Measurements from ENCODE around the gene GIGYF1. TPM values are rescaled to one million over a fixed set of nuclear protein-coding genes. Genes with fewer than 3 reads are reported as not detected.

GIGYF1 gene
- total RNA-seq, 1 donor: 29.3 TPM

DNA sequence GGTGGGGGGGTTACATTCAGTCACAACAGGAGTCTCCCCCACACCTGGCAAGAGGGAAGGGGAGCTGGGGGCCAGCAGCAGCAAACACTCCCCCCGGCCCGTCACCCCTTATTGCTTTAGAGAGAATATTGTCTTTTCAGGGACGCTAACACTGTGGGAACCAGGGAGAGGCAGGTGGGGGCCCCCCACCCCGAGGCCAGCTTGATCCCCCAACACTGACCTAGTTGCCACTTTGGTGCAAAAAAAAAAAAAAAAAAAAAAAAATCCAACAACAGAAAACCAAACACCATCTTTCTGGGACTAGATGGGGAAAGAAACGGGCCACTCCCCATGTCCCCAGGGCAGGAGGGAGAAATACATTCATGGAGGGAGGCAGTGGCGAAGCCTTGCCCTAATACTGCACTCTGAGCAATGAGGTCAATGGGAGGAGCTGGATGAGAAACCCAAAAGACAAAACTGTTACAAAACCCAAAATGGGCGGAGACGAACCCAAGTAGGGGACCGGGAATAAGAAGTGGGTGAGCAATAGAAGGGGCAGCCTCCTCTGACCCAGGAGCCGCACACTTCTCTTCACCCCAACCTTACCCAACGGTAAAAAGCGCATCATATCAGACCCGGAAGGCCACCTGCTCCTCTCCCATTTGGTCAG lies 14.0 kb downstream of the GIGYF1 start:
- peaks cover 38% of the 10 kb centered on the region for H4K20me1 ChIP-seq (ENCODE audit: insufficient read depth, low read length)
- H2AFZ ChIP-seq (ENCODE audit: low read length): no peak overlapping the region
- H3K9me3 ChIP-seq (ENCODE audit: low read depth, low read length): no peaks in the 10 kb centered on the region
- peak; percentile 95 for DNase-seq (ENCODE audit: insufficient read length, low spot score, missing footprints)
- no peaks in the 10 kb centered on the region for H3K27me3 ChIP-seq (ENCODE audit: insufficient read depth, low read length)
- peaks cover 33% of the 10 kb centered on the region for H3K79me2 ChIP-seq (ENCODE audit: insufficient read depth, low read length)
- TF ChIP-seq, protein P1, sequence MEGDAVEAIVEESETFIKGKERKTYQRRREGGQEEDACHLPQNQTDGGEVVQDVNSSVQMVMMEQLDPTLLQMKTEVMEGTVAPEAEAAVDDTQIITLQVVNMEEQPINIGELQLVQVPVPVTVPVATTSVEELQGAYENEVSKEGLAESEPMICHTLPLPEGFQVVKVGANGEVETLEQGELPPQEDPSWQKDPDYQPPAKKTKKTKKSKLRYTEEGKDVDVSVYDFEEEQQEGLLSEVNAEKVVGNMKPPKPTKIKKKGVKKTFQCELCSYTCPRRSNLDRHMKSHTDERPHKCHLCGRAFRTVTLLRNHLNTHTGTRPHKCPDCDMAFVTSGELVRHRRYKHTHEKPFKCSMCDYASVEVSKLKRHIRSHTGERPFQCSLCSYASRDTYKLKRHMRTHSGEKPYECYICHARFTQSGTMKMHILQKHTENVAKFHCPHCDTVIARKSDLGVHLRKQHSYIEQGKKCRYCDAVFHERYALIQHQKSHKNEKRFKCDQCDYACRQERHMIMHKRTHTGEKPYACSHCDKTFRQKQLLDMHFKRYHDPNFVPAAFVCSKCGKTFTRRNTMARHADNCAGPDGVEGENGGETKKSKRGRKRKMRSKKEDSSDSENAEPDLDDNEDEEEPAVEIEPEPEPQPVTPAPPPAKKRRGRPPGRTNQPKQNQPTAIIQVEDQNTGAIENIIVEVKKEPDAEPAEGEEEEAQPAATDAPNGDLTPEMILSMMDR (IDR thresholded peaks at IDR 0.05; ENCODE audit: extremely low read depth, low read depth, low read length): no peak
- H3K4me3 ChIP-seq (ENCODE audit: insufficient read depth, low read length): no peak overlapping the region
- peaks cover 56% of the 10 kb centered on the region for H3K36me3 ChIP-seq (ENCODE audit: insufficient read depth, low read length)
- H3K4me2 ChIP-seq (ENCODE audit: insufficient read depth, low read length): no peak overlapping the region
- peaks cover 3% of the 10 kb centered on the region for H3K4me1 ChIP-seq (ENCODE audit: insufficient read depth, low read length)
- no peak overlapping the region for H3K27ac ChIP-seq (ENCODE audit: low read depth, low read length)

DNA sequence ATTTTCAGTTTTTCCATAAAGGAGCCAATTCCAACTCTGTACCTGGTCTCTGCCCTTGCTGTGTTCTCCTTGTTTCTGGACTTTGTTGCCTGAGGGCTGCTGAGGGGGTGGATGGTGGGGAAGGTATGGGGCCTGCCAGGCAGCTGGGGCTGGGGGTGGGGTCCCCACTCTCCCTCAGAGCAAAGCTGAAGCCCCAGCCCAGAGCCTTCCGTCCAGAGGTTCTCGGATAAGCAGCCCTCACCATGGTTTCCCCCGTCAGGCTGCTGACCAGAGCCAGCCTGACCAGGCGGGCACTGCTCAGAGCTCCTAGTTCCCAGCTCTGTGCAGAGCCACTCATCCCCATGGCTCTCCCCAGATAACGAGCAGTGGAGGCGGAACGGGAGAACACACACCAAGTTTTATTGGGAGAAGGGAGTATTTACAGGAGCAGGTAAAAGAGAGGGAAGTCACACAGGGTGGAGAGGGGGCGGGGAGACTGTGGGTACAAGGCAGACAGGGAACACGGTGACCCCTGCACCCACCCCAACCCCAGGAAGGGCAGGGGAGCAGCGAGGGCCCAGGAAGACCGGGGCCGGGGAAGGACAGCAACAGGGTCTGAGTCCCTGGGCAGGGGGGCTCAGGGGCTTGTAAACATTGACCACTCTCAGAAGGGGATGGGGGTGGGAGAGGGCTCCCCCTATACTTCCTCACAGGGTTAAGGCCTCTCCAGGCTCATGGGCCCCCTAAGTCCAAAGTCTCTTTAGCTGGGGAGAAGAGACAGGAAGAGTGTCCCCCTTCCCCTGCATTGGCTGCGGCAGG lies 14.7 kb downstream of the GIGYF1 start:
- peaks cover 38% of the 10 kb centered on the region for H4K20me1 ChIP-seq (ENCODE audit: insufficient read depth, low read length)
- H3K79me2 ChIP-seq (ENCODE audit: insufficient read depth, low read length): peaks cover 40% of the 10 kb centered on the region
- peaks cover 3% of the 10 kb centered on the region for H3K4me1 ChIP-seq (ENCODE audit: insufficient read depth, low read length)
- no peak overlapping the region for H3K4me3 ChIP-seq (ENCODE audit: insufficient read depth, low read length)
- H3K36me3 ChIP-seq (ENCODE audit: insufficient read depth, low read length): peaks cover 50% of the 10 kb centered on the region
- no peak overlapping the region for H3K4me2 ChIP-seq (ENCODE audit: insufficient read depth, low read length)
- no peak overlapping the region for H3K27ac ChIP-seq (ENCODE audit: low read depth, low read length)
- no peaks in the 10 kb centered on the region for H3K27me3 ChIP-seq (ENCODE audit: insufficient read depth, low read length)
- H3K9me3 ChIP-seq (ENCODE audit: low read depth, low read length): no peaks in the 10 kb centered on the region
- TF ChIP-seq, protein P1 (IDR thresholded peaks at IDR 0.05; ENCODE audit: extremely low read depth, low read depth, low read length): no peak
- H2AFZ ChIP-seq (ENCODE audit: low read length): no peak overlapping the region
- peak; percentile 89 for DNase-seq (ENCODE audit: insufficient read length, low spot score, missing footprints)

DNA sequence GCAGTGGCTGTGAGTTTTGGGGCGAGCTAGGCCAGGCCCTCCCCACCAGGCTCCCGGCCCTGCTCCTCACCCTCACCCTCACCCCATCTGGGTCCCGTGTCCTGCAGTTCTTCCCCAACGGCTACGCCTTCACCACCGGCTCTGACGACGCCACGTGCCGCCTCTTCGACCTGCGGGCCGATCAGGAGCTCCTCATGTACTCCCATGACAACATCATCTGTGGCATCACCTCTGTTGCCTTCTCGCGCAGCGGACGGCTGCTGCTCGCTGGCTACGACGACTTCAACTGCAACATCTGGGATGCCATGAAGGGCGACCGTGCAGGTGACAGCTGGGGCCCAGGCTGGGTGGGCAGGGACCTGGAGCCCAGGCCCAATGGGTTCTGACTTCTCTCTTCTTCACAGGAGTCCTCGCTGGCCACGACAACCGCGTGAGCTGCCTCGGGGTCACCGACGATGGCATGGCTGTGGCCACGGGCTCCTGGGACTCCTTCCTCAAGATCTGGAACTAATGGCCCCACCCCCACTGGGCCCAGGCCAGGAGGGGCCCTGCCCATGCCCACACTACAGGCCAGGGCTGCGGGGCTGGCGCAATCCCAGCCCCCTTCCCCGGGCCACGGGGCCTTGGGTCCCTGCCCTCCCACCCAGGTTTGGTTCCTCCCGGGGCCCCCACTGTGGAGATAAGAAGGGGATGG lies 15.6 kb downstream of the GIGYF1 start:
- peaks cover 3% of the 10 kb centered on the region for H3K4me1 ChIP-seq (ENCODE audit: insufficient read depth, low read length)
- no peaks in the 10 kb centered on the region for H3K27me3 ChIP-seq (ENCODE audit: insufficient read depth, low read length)
- H3K79me2 ChIP-seq (ENCODE audit: insufficient read depth, low read length): peaks cover 46% of the 10 kb centered on the region
- no peak overlapping the region for H2AFZ ChIP-seq (ENCODE audit: low read length)
- peaks cover 38% of the 10 kb centered on the region for H4K20me1 ChIP-seq (ENCODE audit: insufficient read depth, low read length)
- no peak overlapping the region for H3K27ac ChIP-seq (ENCODE audit: low read depth, low read length)
- H3K9me3 ChIP-seq (ENCODE audit: low read depth, low read length): no peaks in the 10 kb centered on the region
- H3K36me3 ChIP-seq (ENCODE audit: insufficient read depth, low read length): peaks cover 45% of the 10 kb centered on the region
- H3K4me3 ChIP-seq (ENCODE audit: insufficient read depth, low read length): no peak overlapping the region
- TF ChIP-seq, protein P1 (IDR thresholded peaks at IDR 0.05; ENCODE audit: extremely low read depth, low read depth, low read length): no peak
- H3K4me2 ChIP-seq (ENCODE audit: insufficient read depth, low read length): no peak overlapping the region
- peak; percentile 89 for DNase-seq (ENCODE audit: insufficient read length, low spot score, missing footprints)
